ENCODE measurements around the gene SSH2.

DNA sequence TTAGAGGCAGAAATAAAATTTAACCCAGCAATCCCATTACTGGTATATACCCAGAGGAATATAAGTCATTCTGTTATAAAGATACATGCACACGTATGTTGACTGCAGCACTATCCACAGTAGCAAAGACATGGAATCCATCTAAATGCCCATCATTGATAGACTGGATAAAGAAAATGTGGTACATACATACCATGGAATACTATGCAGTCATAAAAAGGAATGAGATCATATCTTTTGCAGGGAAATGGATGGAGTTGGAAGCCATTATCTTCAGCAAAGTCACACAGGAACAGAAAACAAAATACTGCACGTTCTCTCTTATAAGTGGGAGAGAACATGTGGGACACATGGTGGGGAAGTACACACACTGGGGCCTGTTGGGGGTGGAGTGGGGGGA is 23.1 kb downstream of the SSH2 start:
- TF ChIP-seq, protein P1, sequence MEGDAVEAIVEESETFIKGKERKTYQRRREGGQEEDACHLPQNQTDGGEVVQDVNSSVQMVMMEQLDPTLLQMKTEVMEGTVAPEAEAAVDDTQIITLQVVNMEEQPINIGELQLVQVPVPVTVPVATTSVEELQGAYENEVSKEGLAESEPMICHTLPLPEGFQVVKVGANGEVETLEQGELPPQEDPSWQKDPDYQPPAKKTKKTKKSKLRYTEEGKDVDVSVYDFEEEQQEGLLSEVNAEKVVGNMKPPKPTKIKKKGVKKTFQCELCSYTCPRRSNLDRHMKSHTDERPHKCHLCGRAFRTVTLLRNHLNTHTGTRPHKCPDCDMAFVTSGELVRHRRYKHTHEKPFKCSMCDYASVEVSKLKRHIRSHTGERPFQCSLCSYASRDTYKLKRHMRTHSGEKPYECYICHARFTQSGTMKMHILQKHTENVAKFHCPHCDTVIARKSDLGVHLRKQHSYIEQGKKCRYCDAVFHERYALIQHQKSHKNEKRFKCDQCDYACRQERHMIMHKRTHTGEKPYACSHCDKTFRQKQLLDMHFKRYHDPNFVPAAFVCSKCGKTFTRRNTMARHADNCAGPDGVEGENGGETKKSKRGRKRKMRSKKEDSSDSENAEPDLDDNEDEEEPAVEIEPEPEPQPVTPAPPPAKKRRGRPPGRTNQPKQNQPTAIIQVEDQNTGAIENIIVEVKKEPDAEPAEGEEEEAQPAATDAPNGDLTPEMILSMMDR (IDR thresholded peaks at IDR 0.05 in 4 of 5, conservative IDR thresholded peaks at IDR 0.05 in 1 of 5) = no peak
- TF ChIP-seq POLR2A (IDR thresholded peaks at IDR 0.05) = no peak
